ENCODE data around the gene RHBDD1.

- TF ChIP-seq EZH2 (IDR thresholded peaks at IDR 0.05; ENCODE audit: insufficient read depth, poor library complexity, severe bottlenecking) (no peak), EZH2phosphoT487 (IDR thresholded peaks at IDR 0.05; ENCODE audit: insufficient read depth, low read depth) (no peak)
These were observed 96.6 kb downstream of the RHBDD1 start for GRCh38 chr2:226932443-226932842.

All from GM23248 (cell line).